HG02571 (cell line): ENCODE results near the gene ISG20.
"Not testable (repeated sequence)": the region's sequence is repeated elsewhere in the genome, so short reads cannot be mapped to it uniquely, and the experiment has no call there.

Source experiments
- ATAC-seq: cut with Tn5 transposase; IDR thresholded peaks from one replicate; pipeline ENCODE4 v1.9.1; 2021; ENCODE audit warnings: mild to moderate bottlenecking, moderate library complexity; ENCODE audit not compliant: unreplicated experiment

The ISG20 gene

GRCh38 chr15:88617790-88618189 lies 21.0 kb upstream of the ISG20 start:
- ATAC-seq = no peak

GRCh38 chr15:88618686-88619085 lies 20.1 kb upstream of the ISG20 start:
- ATAC-seq = no peak

GRCh38 chr15:88619796-88620195 lies 19.0 kb upstream of the ISG20 start:
- ATAC-seq = no peak

GRCh38 chr15:88620995-88621772 lies 17.6 kb upstream of the ISG20 start, which contains the start of gene AEN:
Gene AEN (plus strand): TSS chr15:88621340. CDS start chr15:88626210, 4,870 bp downstream.
- peak; percentile 93 for ATAC-seq

GRCh38 chr15:88621789-88622604 lies 16.8 kb upstream of the ISG20 start:
- ATAC-seq = peak; percentile 32

GRCh38 chr15:88622605-88622975 lies 16.2 kb upstream of the ISG20 start:
- no peak for ATAC-seq

GRCh38 chr15:88623061-88623460 lies 15.8 kb upstream of the ISG20 start:
- no peak for ATAC-seq

- no peak for ATAC-seq
Observed at GRCh38 chr15:88623632-88624031, 15.2 kb upstream of the ISG20 start.

GRCh38 chr15:88624156-88624970 lies 14.5 kb upstream of the ISG20 start:
- ATAC-seq = peak; percentile 27

- no peak for ATAC-seq
Observed at GRCh38 chr15:88624971-88625490, 13.8 kb upstream of the ISG20 start.

GRCh38 chr15:88625943-88626741 lies 12.7 kb upstream of the ISG20 start:
- no peak for ATAC-seq

GRCh38 chr15:88627463-88627862 lies 11.4 kb upstream of the ISG20 start:
- no peak for ATAC-seq

GRCh38 chr15:88628018-88628654 lies 10.7 kb upstream of the ISG20 start:
- no peak for ATAC-seq

GRCh38 chr15:88629071-88629470 lies 9.7 kb upstream of the ISG20 start:
- ATAC-seq = no peak

GRCh38 chr15:88630141-88630721 lies 8.6 kb upstream of the ISG20 start:
- ATAC-seq = no peak

- ATAC-seq = no peak
Observed at GRCh38 chr15:88630798-88631463, 7.9 kb upstream of the ISG20 start.

GRCh38 chr15:88631464-88632028 lies 7.3 kb upstream of the ISG20 start:
- no peak for ATAC-seq

GRCh38 chr15:88632797-88633196 lies 6.0 kb upstream of the ISG20 start:
- not testable (repeated sequence) for ATAC-seq
